Neural crest cell (in vitro differentiated cells): ENCODE data around the gene NDUFA7. TPM values are rescaled to one million over a fixed set of nuclear protein-coding genes. Genes with fewer than 3 reads are reported as not detected.

Experiments
- DNase-seq: peaks from one replicate; pipeline ENCODE4 v3.0.0; 2021; ENCODE audit warnings: low read depth, mixed read lengths, low spot score
- H3K27ac Mint-ChIP-seq: one replicate; pipeline ENCODE4 v1.8.0; 2021; ENCODE audit warnings: mild to moderate bottlenecking, mixed read lengths; ENCODE audit not compliant: unreplicated experiment
- H3K27me3 Mint-ChIP-seq: 2 replicates; pipeline ENCODE4 v1.8.0; 2021; ENCODE audit warnings: low read depth, mild to moderate bottlenecking, mixed read lengths
- H3K36me3 Mint-ChIP-seq: 2 replicates; pipeline ENCODE4 v1.8.0; 2021; ENCODE audit warnings: low read depth, mild to moderate bottlenecking, mixed read lengths
- H3K4me1 Mint-ChIP-seq: 2 replicates; pipeline ENCODE4 v1.8.0; 2021; ENCODE audit warnings: mixed read lengths
- H3K4me3 Mint-ChIP-seq: one replicate; pipeline ENCODE4 v1.8.0; 2021; ENCODE audit warnings: mild to moderate bottlenecking, mixed read lengths
- H3K9me3 Mint-ChIP-seq: 2 replicates; pipeline ENCODE4 v1.8.0; 2021; ENCODE audit warnings: mixed read lengths
- total RNA-seq: library from RNA; stranded (reverse); gene quantifications from 2 replicates; pipeline ENCODE4 v1.2.1, GENCODE V29; 2021
- TF ChIP-seq, protein P1 (sequence below): fragments of 200-600 bp; sonication (generic); conservative IDR thresholded peaks from 2 replicates; pipeline ENCODE4 v1.5.0; 2021; ENCODE audit warnings: antibody characterized with exemption, mild to moderate bottlenecking

Gene NDUFA7
- total RNA-seq, 1 donor from 2014 or later = 51.8 TPM

DNA sequence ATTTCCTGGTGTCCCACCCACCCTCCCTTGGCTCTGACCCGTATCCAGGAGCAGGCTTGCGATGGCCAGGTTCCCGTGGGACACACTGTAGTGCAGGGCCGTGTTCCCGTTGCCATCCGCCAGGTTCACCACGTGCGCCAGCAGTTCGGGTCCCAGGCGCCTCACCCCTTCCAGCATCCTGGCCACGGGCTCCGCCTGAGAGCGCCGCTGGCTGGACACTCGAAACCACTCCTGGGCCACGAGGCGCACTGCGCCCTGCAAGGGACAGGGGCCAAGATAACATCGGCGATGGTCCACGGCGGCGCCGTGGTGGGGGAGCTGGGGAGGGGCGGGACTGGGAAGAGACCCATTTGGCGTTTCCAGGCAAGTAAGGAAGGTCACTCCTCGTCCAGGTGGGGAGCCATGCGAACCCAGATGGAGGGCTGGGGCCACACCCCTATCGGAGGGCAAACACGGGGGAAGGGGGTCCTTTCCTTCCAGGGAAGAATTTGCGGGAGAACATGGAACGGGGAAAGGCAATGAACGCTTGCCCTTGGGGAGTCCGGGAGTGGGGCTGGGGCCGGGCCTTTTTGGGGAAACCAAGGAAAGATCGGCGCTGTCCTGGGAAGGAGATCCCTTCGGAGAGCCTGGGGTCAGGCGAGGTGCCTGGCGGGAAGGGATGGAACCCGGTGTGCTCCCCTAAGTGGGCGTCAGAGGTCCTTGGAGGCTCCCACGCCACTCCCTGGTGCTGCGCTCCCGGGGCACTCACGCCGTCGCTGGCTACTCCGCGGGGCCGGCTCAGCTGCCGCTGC, 12.0 kb upstream of the NDUFA7 start:
- Mint-ChIP-seq H3K9me3 (no peaks in the 10 kb centered on the region), H3K36me3 (no peaks in the 10 kb centered on the region), H3K27ac (no peak overlapping the region), H3K27me3 (peaks cover 78% of the 10 kb centered on the region), H3K4me1 (no peaks in the 10 kb centered on the region), H3K4me3 (peak overlapping the region; percentile 31)
- TF ChIP-seq, protein P1, sequence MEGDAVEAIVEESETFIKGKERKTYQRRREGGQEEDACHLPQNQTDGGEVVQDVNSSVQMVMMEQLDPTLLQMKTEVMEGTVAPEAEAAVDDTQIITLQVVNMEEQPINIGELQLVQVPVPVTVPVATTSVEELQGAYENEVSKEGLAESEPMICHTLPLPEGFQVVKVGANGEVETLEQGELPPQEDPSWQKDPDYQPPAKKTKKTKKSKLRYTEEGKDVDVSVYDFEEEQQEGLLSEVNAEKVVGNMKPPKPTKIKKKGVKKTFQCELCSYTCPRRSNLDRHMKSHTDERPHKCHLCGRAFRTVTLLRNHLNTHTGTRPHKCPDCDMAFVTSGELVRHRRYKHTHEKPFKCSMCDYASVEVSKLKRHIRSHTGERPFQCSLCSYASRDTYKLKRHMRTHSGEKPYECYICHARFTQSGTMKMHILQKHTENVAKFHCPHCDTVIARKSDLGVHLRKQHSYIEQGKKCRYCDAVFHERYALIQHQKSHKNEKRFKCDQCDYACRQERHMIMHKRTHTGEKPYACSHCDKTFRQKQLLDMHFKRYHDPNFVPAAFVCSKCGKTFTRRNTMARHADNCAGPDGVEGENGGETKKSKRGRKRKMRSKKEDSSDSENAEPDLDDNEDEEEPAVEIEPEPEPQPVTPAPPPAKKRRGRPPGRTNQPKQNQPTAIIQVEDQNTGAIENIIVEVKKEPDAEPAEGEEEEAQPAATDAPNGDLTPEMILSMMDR = no peak
- no peak for DNase-seq

DNA sequence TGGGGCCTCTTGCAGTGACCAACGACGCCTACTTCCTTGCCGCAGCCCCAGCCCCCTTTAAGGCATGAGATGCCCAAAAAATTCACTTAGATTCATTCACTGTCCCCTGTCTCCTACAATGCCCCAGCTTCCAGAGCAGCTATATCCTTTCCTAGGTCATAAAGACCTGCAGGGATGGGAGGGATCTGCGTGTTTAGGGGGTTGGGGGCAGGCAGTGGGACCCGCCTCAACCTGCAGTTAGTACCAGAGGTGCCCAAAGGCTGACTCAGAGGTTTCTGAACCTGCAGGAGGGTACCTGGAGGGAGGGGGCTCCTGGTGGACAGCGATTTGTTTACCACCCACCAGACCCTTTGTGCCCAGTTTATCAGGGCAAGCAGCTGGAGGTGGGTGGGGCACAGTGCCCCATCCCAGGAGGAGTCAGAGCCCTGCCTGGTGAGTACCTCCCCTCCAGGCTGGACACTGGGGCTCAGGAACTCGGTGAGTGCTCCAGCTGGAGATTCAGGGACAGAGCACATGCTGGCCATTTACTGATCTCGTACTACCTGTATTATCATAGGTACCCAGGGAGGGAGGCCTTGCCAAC, 10.2 kb upstream of the NDUFA7 start:
- TF ChIP-seq, protein P1 = no peak
- peaks cover 3% of the 10 kb centered on the region for H3K9me3 Mint-ChIP-seq
- H3K27ac Mint-ChIP-seq = no peak overlapping the region
- DNase-seq = no peak
- H3K36me3 Mint-ChIP-seq = peaks cover 3% of the 10 kb centered on the region
- peaks cover 73% of the 10 kb centered on the region for H3K27me3 Mint-ChIP-seq
- H3K4me3 Mint-ChIP-seq = no peak overlapping the region
- no peaks in the 10 kb centered on the region for H3K4me1 Mint-ChIP-seq

DNA sequence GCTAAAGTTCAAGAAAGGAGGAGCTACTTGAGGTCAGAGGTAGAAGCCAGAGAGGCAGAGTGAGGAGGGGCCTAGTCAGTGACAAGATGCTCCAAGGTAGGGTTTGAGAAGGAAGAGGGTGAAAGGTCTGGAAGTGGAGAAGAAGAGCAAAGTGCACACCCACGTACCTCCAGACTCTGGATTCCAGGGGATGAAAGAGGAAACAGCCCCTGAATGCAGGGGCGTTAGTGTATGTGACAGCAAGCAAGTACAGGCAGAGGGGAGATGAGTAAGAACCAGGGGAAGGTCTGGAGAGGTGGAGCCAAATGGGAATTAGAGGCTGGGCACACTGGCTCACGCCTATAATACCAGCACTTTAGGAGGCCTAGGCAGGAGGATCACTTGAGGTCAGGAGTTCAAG, 8.8 kb upstream of the NDUFA7 start:
- TF ChIP-seq, protein P1 = no peak
- DNase-seq = no peak
- peaks cover 3% of the 10 kb centered on the region for H3K9me3 Mint-ChIP-seq

DNA sequence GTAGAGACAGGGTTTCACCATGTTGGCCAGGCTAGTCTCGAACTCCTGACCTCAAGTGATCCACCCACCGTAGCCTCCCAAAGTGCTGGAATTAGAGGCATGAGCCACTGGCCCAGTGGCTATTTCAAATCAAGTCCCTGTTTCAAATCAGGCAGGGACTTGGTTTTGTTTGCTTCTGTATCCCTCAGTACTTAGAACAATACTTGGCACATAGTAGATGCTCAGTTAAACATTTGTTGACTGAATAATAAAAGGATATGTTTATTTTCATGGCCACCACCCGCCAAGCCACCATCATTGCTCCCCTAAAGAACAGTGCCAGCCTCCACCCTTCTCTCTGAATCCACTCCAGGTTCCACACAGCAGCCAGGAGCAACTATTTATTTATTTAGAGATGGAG, 4.3 kb upstream of the NDUFA7 start:
- H3K4me1 Mint-ChIP-seq = peaks cover 15% of the 10 kb centered on the region
- peaks cover 3% of the 10 kb centered on the region for H3K9me3 Mint-ChIP-seq
- H3K4me3 Mint-ChIP-seq = peak overlapping the region; percentile 67
- H3K27me3 Mint-ChIP-seq = peaks cover 31% of the 10 kb centered on the region
- TF ChIP-seq, protein P1 = no peak
- peaks cover 6% of the 10 kb centered on the region for H3K36me3 Mint-ChIP-seq
- no peak overlapping the region for H3K27ac Mint-ChIP-seq
- no peak for DNase-seq

More for the DNA sequence above, 8.8 kb upstream of the NDUFA7 start:
- H3K4me1 Mint-ChIP-seq = no peaks in the 10 kb centered on the region
- H3K36me3 Mint-ChIP-seq = peaks cover 3% of the 10 kb centered on the region
- no peak overlapping the region for H3K4me3 Mint-ChIP-seq
- H3K27ac Mint-ChIP-seq = no peak overlapping the region
- H3K27me3 Mint-ChIP-seq = peaks cover 65% of the 10 kb centered on the region

DNA sequence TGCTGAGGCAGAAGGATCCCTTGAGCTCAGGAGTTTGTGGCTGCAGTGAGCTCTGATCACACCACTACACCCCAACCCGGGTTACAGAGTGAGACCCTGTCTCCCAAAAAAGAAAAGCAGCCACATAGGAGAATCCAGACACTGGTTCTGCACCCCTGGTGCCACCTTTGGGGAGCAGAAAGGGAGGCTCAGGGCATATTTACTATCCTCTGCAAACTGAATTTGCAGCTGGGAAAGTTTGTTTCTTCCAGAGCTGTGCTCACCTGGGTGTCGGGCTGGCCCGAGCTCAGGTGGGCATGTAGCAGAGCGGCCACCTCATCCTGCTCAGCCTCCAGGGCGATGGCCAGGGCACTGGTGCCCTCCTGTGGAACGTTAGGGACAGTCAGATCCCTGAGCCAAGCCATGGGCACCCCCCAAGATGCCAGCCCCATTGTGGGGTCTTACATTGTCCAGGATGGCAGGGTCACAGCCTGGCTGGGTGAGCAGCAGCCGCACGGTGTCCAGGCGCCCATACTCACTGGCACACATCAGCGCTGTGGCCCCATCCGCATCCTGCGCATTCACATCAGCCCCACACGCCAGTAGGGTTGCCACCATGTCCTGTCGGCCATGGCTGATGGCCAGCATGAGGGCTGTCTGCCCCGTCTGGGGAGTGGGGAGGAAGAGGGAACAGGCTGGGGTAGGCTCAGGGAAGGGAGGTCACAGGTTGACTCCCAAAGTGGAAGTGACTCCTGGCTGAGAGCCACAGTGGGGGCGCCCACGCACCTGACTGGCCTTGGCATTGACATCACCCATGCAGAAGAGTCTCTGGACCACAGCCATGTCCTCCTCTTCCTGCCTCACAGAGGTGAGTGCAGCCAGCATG, 3.2 kb upstream of the NDUFA7 start:
- Mint-ChIP-seq H3K4me1 (peaks cover 25% of the 10 kb centered on the region), H3K9me3 (peaks cover 3% of the 10 kb centered on the region), H3K27me3 (peaks cover 21% of the 10 kb centered on the region), H3K27ac (no peak overlapping the region), H3K4me3 (peak overlapping the region; percentile 99), H3K36me3 (peaks cover 6% of the 10 kb centered on the region)
- TF ChIP-seq, protein P1 = no peak
- DNase-seq = no peak
